LNCAP (cell line): ENCODE results near the gene MAP2.

Experiments used
- CTCF ChIP-seq: fragments of 450-650 bp; IDR thresholded peaks from 2 replicates; pipeline ENCODE4 v1.5.1; 2017; ENCODE audit warnings: mild to moderate bottlenecking

The MAP2 gene

GRCh38 chr2:209423562-209424198, at the start of gene MAP2:
Gene MAP2, plus strand, starts transcription at chr2:209424047. Its CDS starts 229,124 bp downstream, at chr2:209653171.
- peak; percentile 84 for TF ChIP-seq CTCF

DNA sequence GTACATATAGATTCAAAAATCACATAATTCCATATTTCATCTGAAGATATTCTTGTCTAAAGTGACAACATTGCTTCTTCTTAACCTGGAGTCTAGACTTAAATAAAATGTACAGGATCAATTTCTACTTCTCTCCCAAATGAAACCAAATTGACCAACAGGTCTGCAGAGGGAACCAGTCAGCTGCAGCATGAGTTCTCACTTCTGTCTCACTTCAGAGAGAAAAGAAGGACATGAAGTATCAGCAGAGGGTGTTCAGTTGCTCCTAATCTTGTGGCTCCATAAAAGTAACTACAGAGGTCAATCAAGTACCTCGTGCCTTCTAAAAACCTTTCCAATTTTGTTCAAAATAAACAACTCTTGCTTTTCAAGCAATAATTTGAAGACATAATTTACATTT, 47.2 kb upstream of the MAP2 start:
- TF ChIP-seq CTCF: no peak

GRCh38 chr2:209380293-209380692, 43.6 kb upstream of the MAP2 start:
- TF ChIP-seq CTCF: no peak

DNA sequence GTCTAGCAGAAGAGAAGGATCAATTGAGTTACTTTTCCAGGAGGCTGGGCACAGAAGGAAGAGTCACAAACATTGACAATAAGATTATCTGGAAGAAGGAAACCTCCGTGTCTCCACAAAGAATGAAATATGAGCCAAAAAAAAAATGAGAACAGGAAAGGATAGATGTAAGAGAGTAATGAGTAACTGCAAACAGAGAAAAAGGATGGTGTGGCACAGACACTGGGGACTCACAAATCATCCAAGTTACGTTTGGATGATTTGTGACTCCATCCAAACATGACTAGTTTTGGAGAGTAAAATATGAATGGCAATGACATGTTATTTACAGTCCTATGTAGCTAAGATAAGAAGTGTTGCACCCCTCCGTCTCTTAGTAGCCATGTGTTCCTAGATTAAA, 42.8 kb upstream of the MAP2 start:
- TF ChIP-seq CTCF: no peak

DNA sequence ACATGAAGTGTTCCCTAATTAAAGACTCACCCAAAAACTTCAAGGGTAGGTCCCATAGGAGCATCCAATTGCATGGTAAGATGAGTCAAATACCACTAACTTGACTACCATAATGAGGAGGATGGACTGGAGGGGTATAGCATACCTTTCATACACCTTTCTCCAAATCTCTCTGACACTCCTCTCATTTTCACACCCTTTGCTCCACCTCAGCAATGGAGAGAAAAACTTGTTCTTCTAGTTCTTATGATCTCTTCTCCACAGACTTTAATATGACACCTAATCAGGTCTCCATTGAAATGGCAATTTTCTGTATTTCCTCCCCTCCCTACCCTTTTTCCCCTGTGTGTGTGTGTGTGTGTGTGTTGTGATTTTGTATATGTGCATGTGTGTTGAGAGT, 41.1 kb upstream of the MAP2 start:
- TF ChIP-seq CTCF: no peak

DNA sequence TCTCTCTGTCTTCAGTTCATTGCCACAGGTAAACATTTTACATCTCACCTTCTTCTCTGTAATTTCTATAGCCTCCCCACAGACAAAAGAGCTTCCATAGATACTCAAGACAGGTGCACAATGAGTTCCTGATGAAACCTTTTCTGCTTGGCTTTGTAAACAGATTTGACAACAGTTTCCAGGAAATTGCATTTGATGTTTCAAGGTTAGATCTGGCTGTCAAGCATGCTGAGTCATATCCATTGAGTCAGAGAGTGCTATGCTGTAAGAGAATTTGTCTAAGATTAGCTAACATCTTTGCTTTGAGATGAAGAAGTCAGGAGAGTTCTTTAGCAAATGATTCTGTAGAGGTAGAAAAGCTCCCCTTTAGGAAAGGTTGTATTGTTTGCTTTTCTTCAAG, 40.6 kb upstream of the MAP2 start:
- no peak for TF ChIP-seq CTCF

DNA sequence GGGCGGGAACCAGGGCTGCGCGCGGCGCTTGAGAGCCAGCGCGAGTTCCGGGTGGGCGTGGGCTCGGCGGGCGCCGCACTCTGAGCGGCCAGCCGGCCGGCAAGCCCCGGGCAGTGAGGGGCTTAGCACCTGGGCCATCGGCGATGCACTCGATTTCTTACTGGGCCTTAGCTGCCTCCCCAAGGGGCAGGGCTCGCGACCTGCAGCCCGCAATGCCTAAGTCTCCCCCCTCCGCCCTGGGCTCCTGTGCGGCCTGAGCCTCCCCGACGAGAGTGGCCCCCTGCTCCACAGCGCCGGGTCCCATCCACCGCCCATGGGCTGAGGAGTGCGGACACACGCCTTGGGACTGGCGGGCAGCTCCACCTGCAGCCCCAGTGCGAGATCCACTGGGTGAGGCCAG, 36.5 kb upstream of the MAP2 start:
- TF ChIP-seq CTCF: no peak
